SW480 (cell line): ENCODE measurements around the gene PRR3.

ENCODE experiments used
- DNase-seq: peaks from one replicate; pipeline ENCODE4 v3.0.0-alpha.2; 2016; ENCODE audit warnings: low spot score

PRR3 gene

DNA sequence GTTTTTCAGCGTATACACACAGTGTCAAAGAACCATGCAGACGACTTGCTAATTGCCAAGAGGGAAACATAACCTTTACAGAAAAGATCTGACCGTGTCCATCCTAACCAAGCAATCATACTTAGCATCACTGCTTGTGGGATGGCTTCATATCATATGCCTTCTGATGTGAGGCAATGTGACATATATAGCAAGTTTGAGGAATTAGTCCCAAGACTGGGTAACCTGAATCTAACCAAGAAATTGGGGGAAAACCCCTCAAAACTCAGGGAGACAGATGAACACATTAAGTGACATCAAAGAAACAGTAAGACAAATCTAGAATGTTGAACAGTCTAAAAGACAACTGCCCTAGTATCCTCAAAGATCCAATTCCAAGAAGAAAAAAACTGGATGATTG is 19.2 kb upstream of the PRR3 start:
- DNase-seq, result no peak

DNA sequence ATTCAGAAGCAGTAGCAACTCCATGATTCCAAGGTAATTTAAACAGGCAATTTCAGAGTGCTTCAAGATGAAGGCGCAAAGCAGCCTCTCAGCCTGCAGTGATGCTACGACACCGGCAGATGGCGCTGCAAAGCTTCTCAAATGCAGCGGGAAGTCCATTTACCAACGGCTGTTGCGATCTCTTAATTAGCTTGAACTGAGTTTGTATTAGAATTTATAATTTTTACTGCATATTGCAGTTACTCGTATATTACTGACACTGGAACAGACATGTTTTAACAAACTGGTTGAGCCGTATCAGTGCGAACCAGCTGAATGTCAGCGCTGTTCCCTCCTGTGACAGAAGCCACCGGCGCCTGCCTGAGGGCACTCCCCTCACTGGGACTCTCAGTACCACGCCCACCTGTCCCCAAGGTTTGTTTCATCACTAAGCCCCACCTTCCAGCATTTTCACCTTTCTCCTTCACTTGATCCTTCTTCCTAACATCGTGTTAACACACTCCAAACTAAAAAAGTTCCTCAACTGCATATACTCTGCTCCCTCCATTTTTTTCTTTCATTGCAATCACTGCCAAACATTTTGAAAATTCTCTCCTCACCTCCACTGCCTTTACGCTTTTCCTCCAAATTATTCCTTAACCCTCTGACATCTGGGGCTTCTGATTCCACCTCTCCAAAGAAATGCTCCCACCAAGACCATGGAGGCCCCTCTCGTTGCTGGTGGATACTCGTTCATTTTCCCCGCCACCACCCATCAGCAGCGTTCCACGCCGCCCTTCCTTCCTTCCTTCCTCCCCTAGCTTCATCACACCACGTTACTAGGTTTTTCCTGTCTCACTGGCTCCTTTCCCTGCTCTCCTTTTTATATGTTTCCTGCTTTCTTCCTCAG is 15.3 kb upstream of the PRR3 start:
- DNase-seq, result peak; percentile 70

DNA sequence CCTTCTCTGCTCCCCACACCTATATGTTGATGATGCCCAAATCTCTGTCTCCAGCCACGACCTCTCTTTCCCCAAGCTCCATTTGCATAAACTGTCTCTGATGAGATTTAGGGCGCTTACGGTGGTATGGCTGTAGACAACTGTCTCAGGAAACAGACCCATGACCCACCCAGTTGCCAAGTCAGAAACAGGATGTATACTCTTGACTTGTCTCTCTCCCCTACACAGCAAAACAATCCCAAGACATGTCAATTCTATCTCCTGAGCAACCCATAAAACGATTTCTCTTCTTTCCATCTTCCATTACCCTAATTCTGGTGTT is 14.7 kb upstream of the PRR3 start:
- no peak for DNase-seq

DNA sequence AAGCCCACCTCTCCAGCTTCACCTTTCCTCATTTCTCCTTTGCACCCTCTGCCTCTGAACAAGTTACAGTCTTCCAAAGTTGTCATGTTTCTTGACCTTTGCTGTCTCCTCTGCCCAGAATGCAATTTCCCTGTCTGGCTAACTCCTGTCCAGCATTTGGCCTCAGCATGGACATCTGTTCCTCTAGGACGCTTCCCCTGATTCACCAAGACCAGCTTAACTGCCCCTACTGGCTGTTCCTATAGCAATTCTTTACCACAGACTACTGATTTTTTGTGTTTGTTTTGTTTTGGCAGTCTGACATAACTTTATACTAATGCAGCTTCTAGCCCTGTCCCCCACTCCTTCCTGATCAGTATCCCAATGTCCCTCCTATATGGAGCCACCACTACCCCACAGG is 14.2 kb upstream of the PRR3 start:
- no peak for DNase-seq

DNA sequence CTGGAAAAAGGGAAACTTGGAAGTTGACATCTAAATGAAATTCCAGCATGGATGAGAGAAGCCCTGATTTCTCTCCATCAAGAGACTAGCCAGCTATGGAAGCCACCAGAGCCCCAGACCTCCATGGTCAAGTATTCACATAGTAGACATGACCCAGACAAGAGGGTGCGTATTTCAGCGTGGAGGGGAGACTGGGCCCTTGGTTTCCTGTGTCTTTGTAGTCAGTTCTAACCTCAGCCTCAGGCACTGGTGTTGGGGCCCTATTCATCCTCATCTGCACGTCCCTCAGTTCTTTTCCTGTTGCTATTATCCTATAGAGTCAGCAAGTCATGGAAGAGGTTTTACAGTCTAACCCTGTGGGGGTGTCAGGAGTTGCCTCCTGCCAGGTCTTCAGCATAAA is 13.3 kb upstream of the PRR3 start:
- DNase-seq, result no peak

DNA sequence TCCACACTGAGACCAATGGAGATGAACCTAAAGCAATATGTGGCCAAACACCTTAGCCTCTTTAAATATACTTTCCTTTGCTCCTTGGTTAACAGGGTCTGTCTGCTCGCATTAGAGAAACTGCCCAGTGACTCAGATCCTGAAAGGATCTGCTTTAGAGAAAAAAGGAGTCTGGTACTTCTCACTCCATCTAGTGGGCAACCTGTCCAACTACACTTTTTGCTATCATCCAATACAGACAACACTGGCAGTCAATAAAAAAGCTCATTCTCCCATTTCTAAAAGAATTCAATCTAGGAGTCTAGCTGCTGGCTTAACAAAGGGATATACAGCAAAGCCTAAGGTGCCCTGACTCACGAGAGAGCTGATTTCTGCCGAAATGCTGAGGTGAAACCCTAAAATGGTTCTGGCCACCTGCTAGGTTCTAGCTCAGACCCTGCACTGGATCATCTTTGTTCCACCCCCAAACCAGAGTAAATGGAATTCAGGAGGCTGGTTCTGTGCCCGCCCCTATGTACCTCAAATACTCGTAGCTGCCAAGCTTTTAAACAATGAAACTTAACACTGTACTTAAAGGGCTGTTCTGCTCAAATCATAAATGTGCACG is 12.3 kb upstream of the PRR3 start:
- DNase-seq, result peak; percentile 76

DNA sequence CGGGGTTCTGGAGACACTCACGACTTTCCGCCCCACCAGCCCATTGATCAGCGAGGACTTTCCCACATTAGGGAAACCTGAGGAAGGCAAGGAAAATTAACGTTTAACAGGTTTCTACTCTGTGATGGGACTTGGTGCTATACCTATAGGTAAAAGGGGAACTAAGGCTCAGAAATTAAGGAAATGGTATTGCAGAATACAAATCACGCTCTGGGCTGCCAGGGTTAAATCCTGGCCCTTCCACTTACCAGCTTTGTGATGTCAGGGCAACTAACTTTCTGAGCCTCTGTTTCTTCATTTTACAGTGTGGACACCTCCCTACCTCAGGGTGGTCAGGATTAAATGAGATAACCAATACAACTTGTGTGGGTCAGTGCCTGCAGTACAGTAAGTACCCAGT is 9.6 kb upstream of the PRR3 start:
- no peak for DNase-seq

DNA sequence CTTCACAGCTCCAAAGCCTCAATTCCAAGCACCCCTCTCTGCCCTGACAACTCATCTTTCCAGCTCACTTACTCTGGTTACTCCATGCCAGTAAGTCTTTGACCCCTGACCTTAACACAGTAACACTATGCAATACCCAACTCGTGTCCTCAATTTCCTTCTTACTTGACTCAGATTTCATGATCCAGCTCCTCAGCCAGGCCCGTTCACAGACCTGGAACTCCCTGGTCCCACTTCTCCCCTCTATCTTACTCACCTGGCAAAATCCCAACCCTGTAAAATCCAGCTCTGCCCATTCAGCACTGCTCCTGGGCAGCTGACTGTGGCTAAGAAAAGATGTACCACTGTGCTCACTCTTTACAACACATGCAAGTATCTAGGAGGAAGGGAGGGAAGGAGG is 8.7 kb upstream of the PRR3 start:
- DNase-seq, result no peak

DNA sequence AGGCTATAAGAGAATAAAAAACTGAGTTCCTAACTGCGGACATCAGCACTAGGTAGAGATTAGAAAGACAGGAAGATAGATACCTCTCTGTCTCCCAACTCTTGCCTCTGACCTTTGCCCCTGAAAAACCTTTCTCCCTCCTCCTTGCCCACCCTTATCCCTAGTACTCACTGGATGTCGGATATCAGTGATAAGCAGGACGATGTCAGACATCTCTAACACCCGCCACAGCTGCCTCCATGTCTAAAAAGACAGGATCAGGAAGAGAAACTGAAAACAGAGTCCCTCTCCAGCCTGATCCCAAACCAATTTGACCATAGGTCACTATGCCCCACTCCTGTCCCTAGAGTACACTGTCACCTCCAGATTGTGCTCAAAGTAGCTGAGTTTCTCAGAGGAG is 2.7 kb upstream of the PRR3 start:
- no peak for DNase-seq

DNA sequence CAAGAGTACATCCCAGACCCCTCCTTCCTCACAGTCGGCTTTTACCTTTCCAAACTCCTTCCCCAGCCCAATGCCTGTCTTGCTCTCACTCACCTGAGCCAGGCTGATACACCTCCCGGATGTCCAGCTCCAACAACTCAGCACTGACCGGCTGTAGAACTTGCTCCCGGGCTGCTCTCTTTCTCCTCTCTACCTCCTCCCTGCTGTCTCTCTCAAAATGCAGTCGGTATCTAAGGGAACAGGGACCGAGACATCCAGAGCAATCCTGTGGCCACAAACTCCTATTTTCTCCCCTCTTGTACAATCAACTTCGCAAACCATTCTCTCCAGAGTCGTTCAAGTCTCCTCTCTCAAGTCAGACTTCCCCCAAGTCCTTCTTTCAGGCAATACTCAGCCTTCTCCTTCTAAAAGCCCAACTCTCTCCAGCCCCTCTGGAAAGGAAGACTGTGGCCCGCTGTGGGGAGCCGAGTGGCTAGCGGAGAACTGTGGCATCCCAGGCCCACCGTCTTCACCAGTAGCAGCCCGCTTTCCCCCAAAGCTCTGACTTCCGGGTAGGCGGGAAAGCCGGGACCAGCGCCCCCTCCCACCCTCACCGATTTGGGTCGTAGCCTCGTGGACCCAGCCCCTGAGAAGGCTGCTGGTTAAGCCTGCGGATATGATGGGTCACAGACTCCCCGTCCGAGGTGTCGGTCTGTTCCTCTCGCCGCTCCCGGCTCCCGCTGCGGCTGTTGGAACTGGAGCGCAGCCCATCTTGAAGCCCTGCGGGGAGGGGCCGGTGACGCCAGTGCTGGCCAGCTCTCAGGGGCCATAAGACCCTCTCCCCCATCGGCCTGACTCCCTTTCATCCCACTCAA is 1.9 kb upstream of the PRR3 start:
- DNase-seq, result no peak

DNA sequence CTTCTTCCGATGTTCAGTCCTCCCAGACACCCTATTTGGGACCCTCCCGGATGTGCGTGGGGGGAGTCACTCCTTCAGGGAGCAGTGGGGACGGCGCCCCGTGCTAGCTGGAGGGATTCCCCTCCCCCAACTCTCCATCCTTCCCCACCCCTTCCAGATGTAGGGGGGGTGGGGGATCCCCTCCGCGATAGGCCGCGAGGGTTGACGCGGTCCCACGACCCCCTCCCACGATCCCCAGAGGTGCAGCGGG is 1.4 kb upstream of the PRR3 start:
- DNase-seq, result no peak

DNA sequence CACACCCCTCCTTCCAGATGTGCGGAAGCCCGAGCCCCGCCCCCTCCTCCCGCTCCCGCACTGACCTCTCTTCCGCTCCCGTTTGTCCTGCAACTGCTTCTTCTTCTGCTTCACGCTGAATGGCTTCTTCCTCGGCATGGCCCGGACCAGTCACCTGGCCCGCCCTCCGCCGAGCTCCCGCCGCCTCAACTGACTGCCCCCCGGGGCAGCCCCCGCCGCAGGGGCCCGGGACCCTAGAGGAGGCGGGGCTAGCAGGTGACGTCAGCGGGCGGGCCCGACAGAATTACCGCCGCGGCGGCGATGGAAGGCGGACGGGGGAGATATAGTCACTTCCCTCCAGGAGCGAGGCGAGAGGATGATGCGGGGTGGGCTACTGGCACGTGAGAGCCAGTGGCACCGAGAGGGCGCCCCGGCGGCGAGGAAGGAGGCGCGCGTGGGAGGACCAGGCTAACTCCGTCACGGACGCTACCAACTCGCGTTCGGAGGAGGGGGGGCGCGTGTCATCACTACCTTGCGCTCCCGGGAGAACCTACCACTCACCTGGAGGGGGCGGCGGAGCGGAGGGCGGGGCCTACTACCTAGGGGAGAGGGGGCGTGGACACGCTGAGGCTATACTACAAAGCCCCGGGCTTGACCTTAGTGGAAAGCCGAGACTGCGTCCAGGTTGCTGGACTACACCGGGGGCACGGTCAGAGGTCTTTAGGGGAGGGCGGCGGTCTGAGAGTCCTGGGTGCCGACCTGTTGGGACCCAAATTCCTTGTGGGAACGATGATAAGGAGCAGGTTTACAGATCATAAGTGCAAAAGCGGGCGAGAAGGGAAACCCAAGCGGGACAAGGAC is 809 bp upstream of the PRR3 start, which contains the start of gene GNL1:
Gene GNL1, minus strand, starts transcription at position 424 of the 840 bp plus-strand sequence. Its CDS starts 286 bp downstream, at position 138.
- peak; percentile 94 for DNase-seq

DNA sequence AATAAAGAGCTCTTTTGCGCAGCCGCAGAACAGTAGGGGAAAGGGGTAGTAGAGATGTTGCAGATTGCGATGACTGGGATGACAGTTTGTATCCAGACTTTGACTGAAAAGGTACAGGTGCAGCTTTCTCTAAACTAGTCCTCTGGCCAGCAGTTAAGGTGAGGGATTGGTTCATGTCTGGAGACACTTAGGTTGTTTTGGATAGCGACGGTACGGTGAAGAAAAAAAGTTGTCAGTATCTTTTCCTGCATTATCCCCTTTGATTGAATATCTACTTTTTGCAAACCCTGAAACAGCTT is 537 bp downstream of the PRR3 start:
- DNase-seq, result no peak

DNA sequence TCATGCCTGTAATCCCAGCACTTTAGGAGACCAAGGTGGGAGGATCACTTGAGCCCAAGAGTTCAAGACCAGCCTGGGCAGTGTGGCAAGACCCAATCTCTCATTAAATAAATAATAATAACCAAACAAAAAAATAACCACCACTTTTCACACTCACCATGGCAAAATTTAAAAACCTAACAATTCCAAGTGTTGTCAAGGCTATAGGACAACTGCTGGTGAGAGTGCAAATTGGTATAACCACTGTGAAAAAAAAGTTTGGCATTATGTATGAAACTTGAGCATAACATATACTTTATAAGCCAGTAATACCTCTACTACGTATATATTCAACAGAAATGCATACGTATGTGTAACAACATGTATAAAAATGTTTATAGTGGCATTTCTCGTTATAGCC is 3.8 kb downstream of the PRR3 start:
- DNase-seq, result no peak

DNA sequence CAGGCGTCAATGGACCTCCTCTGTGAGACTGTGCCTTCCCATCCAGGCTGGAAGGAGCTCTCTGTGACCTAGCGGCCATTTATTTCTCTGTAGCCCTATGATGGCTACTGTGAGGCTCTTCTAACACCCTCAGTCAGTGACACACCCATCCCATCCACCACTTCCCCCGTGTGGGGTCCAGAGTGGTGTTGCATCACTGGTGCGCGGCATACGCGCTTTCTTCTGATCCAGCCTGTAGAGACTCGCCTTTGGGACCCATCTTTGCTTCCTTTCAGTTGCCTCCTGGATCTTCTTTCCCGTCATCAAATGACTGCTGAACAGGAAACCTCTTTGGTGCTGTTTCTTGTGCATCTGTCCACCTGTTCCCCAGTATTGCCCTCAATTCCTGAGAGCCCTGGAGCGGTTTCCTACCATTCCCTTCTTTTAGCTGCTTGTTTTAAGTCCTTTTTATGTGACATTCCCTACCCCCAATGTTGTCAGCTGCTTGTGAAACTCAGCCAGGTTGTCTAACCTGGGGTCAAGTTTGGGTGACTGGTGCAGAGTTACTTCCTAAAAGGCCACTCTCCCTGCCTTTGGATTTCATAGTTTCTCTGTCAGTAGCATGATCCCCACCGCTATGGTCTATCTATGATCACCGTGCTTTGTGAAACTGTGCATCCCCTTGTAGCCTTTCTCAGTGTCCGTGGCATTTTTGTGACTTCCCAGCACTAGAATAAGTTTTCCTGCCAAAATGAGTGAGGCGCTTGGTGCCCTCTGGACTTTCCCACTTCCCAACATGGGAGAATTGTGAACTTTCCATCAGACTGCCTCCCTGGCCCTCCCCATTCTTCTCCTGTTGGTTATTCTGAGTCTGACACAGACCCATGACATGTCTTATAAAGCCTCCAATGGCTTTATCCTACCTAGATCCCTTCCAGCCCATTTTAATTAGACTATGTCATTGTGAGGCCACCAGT is 5.7 kb downstream of the PRR3 start:
- no peak for DNase-seq

DNA sequence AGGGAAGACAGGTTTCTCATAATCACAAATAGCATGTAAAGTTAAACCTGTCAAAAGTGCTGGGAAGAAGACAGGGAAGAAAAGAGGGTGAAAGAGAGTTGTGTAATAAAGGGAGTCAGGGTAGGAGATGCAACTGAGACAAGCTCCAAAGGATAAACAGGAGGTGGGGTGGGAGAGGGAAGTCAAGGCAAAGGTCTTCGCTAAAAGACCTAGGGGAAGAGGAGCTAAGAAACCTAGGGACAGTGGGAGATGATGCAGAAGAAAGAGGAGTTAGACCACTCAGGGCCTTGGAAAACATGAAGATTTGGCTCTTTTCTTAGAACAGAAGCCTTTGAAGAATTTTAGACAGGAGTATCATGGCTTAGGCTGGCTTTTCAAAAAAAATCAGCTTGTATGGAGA is 7.0 kb downstream of the PRR3 start:
- no peak for DNase-seq

DNA sequence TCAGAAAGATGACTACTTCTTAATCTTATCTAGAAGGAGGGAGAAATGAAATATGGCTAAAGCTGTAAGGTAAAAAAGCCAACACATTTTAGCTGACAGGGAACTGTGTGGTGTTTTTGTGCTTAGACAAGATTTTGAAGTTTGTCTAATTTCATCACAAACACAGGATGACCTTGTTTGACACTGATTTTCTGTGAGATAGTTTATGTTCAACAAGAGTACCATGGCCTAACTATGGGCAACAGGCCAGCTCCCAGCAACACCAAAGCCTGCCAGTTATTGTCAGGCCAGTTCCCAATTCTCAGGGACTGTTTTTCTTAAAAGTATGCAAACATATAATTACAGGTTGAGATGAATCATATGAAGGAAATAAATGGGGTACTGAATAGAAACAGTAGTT is 8.7 kb downstream of the PRR3 start:
- DNase-seq, result no peak

DNA sequence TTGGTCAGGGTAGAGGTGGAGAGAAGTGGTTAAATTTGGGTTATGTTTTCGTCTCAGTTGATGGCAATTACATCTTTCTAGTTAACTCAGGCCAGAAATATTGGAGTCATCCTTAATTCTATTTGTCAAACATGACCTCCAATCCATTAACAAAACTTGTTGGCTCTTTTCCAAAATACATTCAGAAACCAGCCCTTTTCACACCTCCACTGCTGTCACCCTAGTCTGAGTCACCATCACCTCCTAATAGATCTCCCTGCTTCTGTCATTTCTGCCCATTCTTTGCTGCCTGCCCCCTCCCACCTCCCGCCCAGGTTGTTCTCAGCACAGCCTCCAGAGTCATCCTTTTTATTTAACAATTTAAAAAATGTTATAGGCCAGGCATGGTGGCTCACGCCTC is 11.2 kb downstream of the PRR3 start:
- no peak for DNase-seq

DNA sequence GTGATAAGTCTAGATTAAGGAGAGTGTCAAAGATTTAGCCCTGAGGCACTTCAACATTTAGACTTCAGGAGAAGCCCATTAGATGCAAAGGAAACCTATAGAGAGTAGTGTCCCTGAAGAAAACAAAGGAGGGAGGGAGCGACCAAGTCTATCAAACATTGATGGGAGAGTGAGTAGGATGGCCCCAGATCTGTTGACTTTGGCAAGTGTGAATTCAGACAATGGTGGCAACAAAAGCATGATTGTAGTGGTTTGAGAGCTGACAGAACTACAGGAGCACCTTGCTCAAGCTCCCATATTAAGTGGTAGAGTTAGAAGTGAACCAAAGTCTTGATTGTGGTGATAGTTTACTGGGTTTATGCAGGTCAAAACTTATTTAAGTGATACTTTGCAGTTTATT is 13.2 kb downstream of the PRR3 start:
- DNase-seq, result no peak

DNA sequence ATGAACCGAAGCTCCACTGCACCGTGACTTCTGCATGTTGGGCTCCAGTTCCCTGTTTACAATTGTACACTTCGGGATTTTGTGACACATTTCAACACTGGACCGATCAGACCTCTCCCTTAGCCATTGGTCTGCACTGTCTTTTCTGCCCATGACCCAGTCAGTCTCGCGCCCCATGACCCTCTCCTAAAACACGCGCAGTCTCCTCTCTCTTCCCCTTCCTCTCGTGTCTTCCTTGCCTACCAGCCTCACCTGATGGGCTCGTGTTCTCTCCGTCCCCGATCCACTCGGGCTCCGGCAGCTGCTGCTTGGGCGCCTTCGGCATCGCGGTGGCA is 13.6 kb downstream of the PRR3 start:
- peak; percentile 16 for DNase-seq

DNA sequence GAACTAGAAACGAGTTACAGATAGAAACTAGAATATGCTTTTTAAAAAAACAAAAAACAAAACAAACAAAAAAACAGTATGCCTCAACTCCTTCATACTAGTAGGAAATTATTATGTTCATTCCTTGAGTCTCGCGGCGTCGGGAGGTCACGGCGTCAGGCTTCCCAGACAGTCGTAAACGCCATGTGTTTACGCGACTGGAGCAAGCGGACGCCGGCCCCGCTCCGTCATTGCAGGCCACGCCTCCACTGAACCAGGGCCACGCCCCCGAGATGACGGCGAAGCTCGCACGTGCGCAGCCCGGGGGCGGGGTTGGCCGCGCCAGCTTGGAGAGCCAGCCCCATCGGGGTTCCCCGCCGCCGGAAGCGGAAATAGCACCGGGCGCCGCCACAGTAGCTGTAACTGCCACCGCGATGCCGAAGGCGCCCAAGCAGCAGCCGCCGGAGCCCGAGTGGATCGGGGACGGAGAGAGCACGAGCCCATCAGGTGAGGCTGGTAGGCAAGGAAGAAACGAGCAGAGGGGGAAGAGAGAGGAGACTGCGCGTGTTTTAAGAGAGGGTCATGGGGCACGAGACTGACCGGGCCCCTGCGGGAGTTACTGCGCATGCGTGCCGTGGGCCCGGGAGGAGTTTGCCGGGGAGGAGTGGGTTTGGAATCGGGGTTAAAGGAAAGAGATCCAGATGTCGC is 14.1 kb downstream of the PRR3 start, which contains the start of gene ABCF1:
Gene ABCF1, plus strand, starts transcription at position 368 of the 687 bp plus-strand sequence. Its CDS starts 46 bp downstream, at position 414.
- DNase-seq, result peak; percentile 88
